ENCODE results near the gene PDE1C.

Gene PDE1C

DNA sequence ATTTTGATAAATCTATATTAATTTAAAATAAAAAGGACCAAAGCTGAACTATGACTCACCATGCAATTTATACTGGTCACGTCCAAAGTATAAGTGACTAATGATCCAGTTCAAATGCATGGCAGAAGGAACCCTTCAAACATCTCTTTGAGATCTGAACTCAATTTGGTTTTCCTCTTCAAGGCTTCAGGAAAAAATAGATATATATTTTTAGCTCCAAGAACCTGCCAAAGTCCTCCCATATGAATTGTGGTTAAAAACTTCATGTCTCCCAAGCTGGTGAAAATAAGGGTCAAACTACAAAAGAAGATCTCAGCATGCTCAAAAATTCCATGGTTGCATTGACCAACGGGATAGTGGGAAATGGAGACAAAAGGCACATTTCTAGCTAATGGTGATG lies 34.6 kb upstream of the PDE1C start:
- H3K27me3 ChIP-seq (ENCODE audit: insufficient read depth, low read length, poor library complexity, severe bottlenecking) = no peaks in the 10 kb centered on the region
- no peaks in the 10 kb centered on the region for H3F3A ChIP-seq (ENCODE audit: low read depth)
- H3K4me1 ChIP-seq (ENCODE audit: insufficient read depth, low read length, poor library complexity, severe bottlenecking) = no peaks in the 10 kb centered on the region
- H2AFZ ChIP-seq (ENCODE audit: low read length) = no peak overlapping the region
- TF ChIP-seq EZH2phosphoT487 (IDR thresholded peaks at IDR 0.05; ENCODE audit: borderline replicate concordance) = no peak
- TF ChIP-seq, protein P1, sequence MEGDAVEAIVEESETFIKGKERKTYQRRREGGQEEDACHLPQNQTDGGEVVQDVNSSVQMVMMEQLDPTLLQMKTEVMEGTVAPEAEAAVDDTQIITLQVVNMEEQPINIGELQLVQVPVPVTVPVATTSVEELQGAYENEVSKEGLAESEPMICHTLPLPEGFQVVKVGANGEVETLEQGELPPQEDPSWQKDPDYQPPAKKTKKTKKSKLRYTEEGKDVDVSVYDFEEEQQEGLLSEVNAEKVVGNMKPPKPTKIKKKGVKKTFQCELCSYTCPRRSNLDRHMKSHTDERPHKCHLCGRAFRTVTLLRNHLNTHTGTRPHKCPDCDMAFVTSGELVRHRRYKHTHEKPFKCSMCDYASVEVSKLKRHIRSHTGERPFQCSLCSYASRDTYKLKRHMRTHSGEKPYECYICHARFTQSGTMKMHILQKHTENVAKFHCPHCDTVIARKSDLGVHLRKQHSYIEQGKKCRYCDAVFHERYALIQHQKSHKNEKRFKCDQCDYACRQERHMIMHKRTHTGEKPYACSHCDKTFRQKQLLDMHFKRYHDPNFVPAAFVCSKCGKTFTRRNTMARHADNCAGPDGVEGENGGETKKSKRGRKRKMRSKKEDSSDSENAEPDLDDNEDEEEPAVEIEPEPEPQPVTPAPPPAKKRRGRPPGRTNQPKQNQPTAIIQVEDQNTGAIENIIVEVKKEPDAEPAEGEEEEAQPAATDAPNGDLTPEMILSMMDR (conservative IDR thresholded peaks at IDR 0.05; ENCODE audit: low read length) = no peak
- H3K36me3 ChIP-seq (ENCODE audit: insufficient read depth, low read length) = no peaks in the 10 kb centered on the region
- no peaks in the 10 kb centered on the region for H3K79me2 ChIP-seq (ENCODE audit: insufficient read depth, low read length)
- H3K9ac ChIP-seq (ENCODE audit: low read depth, low read length, poor library complexity, severe bottlenecking) = no peak overlapping the region
- no peak overlapping the region for H3K4me2 ChIP-seq (ENCODE audit: low read depth, low read length, poor library complexity, severe bottlenecking)
- H3K9me2 ChIP-seq (replicated peaks; ENCODE audit: low read depth, low read length) = no peaks in the 10 kb centered on the region
- no peak overlapping the region for H3K4me3 ChIP-seq (ENCODE audit: low read length, poor library complexity, severe bottlenecking)
- H4K20me1 ChIP-seq (ENCODE audit: insufficient read depth, low read length, poor library complexity, severe bottlenecking) = no peaks in the 10 kb centered on the region
- no peaks in the 10 kb centered on the region for H3K9me3 ChIP-seq (ENCODE audit: insufficient read depth, low read depth, low read length)

DNA sequence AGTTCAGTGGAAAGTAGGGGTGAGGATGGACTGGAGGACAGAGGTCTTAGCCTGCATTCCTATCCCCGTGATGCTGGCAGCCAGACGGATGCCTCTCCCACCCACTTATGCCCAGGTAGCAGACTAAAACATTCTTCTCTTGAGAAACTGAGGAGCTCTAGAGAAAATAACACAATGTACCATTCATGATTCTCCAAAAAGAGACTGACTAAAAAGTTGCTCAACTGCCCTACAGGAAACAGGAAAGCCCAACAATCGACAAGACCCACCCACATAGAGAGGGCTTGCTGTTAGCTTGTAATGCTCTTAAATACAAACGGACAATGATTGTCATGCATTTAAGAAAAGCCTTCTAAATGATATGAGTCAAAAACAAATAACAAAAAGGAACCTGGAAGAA lies 33.2 kb upstream of the PDE1C start:
- Histone ChIP-seq H4K20me1 (ENCODE audit: insufficient read depth, low read length, poor library complexity, severe bottlenecking) (no peaks in the 10 kb centered on the region), H3K9me3 (ENCODE audit: insufficient read depth, low read depth, low read length) (no peaks in the 10 kb centered on the region), H2AFZ (ENCODE audit: low read length) (no peak overlapping the region), H3K4me3 (ENCODE audit: low read length, poor library complexity, severe bottlenecking) (no peak overlapping the region), H3K27me3 (ENCODE audit: insufficient read depth, low read length, poor library complexity, severe bottlenecking) (no peaks in the 10 kb centered on the region), H3K79me2 (ENCODE audit: insufficient read depth, low read length) (no peaks in the 10 kb centered on the region), H3F3A (ENCODE audit: low read depth) (no peaks in the 10 kb centered on the region), H3K36me3 (ENCODE audit: insufficient read depth, low read length) (no peaks in the 10 kb centered on the region), H3K9ac (ENCODE audit: low read depth, low read length, poor library complexity, severe bottlenecking) (no peak overlapping the region), H3K9me2 (replicated peaks; ENCODE audit: low read depth, low read length) (no peaks in the 10 kb centered on the region), H3K4me1 (ENCODE audit: insufficient read depth, low read length, poor library complexity, severe bottlenecking) (no peaks in the 10 kb centered on the region), H3K4me2 (ENCODE audit: low read depth, low read length, poor library complexity, severe bottlenecking) (no peak overlapping the region)
- TF ChIP-seq, protein P1 (conservative IDR thresholded peaks at IDR 0.05; ENCODE audit: low read length) = no peak
- no peak for TF ChIP-seq EZH2phosphoT487 (IDR thresholded peaks at IDR 0.05; ENCODE audit: borderline replicate concordance)

DNA sequence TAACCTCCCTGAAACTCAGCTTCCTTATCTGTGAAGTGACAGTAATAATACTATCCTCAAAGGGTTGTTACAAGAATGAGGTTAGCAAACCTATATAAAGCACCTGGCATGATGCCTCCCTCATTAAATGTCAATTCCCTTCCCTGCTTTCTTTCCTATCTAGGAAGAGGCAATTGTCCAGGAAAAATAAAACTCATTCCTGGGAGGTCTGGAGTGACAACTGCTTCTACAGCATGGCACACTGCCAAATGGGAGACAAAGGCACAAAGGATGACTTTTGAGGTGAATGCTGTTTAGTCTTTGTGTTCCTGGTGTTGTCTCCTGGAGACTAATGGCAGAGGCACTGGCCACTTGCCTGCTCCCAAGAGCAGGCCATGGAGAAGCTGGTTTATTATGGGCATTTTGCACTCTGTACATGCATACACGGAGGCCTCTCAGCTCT lies 32.2 kb upstream of the PDE1C start:
- Histone ChIP-seq H3K9ac (ENCODE audit: low read depth, low read length, poor library complexity, severe bottlenecking) (no peak overlapping the region), H2AFZ (ENCODE audit: low read length) (no peak overlapping the region), H3K9me2 (replicated peaks; ENCODE audit: low read depth, low read length) (no peaks in the 10 kb centered on the region), H3K4me1 (ENCODE audit: insufficient read depth, low read length, poor library complexity, severe bottlenecking) (no peaks in the 10 kb centered on the region), H4K20me1 (ENCODE audit: insufficient read depth, low read length, poor library complexity, severe bottlenecking) (no peaks in the 10 kb centered on the region), H3K36me3 (ENCODE audit: insufficient read depth, low read length) (no peaks in the 10 kb centered on the region), H3K4me2 (ENCODE audit: low read depth, low read length, poor library complexity, severe bottlenecking) (no peak overlapping the region), H3K4me3 (ENCODE audit: low read length, poor library complexity, severe bottlenecking) (no peak overlapping the region), H3K9me3 (ENCODE audit: insufficient read depth, low read depth, low read length) (no peaks in the 10 kb centered on the region), H3K79me2 (ENCODE audit: insufficient read depth, low read length) (no peaks in the 10 kb centered on the region), H3F3A (ENCODE audit: low read depth) (no peaks in the 10 kb centered on the region), H3K27me3 (ENCODE audit: insufficient read depth, low read length, poor library complexity, severe bottlenecking) (no peaks in the 10 kb centered on the region)
- no peak for TF ChIP-seq EZH2phosphoT487 (IDR thresholded peaks at IDR 0.05; ENCODE audit: borderline replicate concordance)
- TF ChIP-seq, protein P1 (conservative IDR thresholded peaks at IDR 0.05; ENCODE audit: low read length) = no peak
